HCT116 (cell line): Measurements from ENCODE around the gene AMELX. TPM values are rescaled to one million over a fixed set of nuclear protein-coding genes. Genes with fewer than 3 reads are reported as not detected.

Experiments
- ATAC-seq: fragments of 200-7000 bp; cut with Tn5 transposase; 2 replicates; pipeline ENCODE4 v1.9.1; 2020; ENCODE audit warnings: mild to moderate bottlenecking, moderate library complexity
- BruUV-seq: library from RNA; stranded (reverse); fragments of 400-500 nt; replicated peaks from 2 replicates; lab custom pipeline; 2021; lab: Mats Ljungman, UMichigan
- CTCF ChIA-PET: fragments of 300-600 bp; sonication (Branson Sonifier 250); formaldehyde crosslinking; loops from one replicate; lab custom pipeline; 2021; ENCODE audit warnings: antibody characterized with exemption; lab: Charles Lee
- POLR2A ChIA-PET: fragments of 300-600, 350-600 bp; sonication (Branson Sonifier 250); formaldehyde crosslinking; loops from one replicate; lab custom pipeline; 2021; ENCODE audit warnings: antibody characterized with exemption; lab: Charles Lee
- RAD21 ChIA-PET, 2 experiments: fragments of 300-600 bp; sonication (Branson Sonifier 250); formaldehyde crosslinking; loops; one replicate each; lab custom pipeline; 2023; ENCODE audit warnings: low total read pairs in 2 of 2; ENCODE audit not compliant: uncharacterized antibody in 2 of 2, unreplicated experiment in 2 of 2, low non-redundant PET in 1 of 2; lab: Charles Lee
- DNase-seq: peaks from one replicate; pipeline ENCODE4 v3.0.0-alpha.2; 2010; ENCODE audit warnings: low read depth, low spot score
- H2AFZ ChIP-seq: fragments of 200-600 bp; shearing (Covaris generic), sonication (generic); 2 replicates; pipeline ENCODE4 v1.6.1; 2017; ENCODE audit warnings: low read depth, mixed run types, mixed read lengths, antibody characterized with exemption, low read length; ENCODE audit not compliant: poor library complexity, severe bottlenecking
- H3K27ac ChIP-seq: 2 replicates; pipeline ENCODE4 v1.5.1; 2012; ENCODE audit warnings: low read depth, low read length
- H3K27me3 ChIP-seq: fragments of 200-600 bp; sonication (generic); 2 replicates; pipeline ENCODE4 v1.6.1; 2016; ENCODE audit warnings: mixed run types, low read length, mixed read lengths; ENCODE audit not compliant: insufficient read depth
- H3K36me3 ChIP-seq, 2 experiments: fragments of 200-500 bp in 1 of 2; fragments of 200-600 bp in 1 of 2; sonication (Bioruptor generic) in 1 of 2; sonication (generic) in 1 of 2; 2 replicates each; pipeline versions ENCODE4 v1.5.1 to v1.6.1; 2014 to 2016; ENCODE audit warnings: low read length in 2 of 2, inconsistent platforms in 1 of 2, mixed read lengths in 1 of 2, mixed run types in 1 of 2; ENCODE audit not compliant: insufficient read depth in 2 of 2, control insufficient read depth in 1 of 2
- H3K4me1 ChIP-seq, 2 experiments: fragments of 200-600 bp in 1 of 2; sonication (generic) in 1 of 2; 2 replicates each; pipeline versions ENCODE4 v1.5.1 to v1.6.1; 2012 to 2017; ENCODE audit warnings: low read length in 2 of 2, inconsistent platforms in 1 of 2, mild to moderate bottlenecking in 1 of 2, mixed read lengths in 1 of 2, mixed run types in 1 of 2, moderate library complexity in 1 of 2; ENCODE audit not compliant: insufficient read depth in 2 of 2, control insufficient read depth in 1 of 2
- H3K4me2 ChIP-seq: fragments of 200-600 bp; sonication (generic); 2 replicates; pipeline ENCODE4 v1.6.1; 2017; ENCODE audit warnings: mixed run types, low read length, mixed read lengths
- H3K4me3 ChIP-seq, 2 experiments: fragments of 200-600 bp in 1 of 2; sonication (generic) in 1 of 2; replicated peaks in 1 of 2; 2 replicates each; pipeline ENCODE4 v1.5.1; 2011 to 2016; ENCODE audit warnings: low read length in 2 of 2, control low read depth in 1 of 2, low read depth in 1 of 2, mild to moderate bottlenecking in 1 of 2, mixed read lengths in 1 of 2, mixed run types in 1 of 2
- H3K79me2 ChIP-seq: fragments of 200-600 bp; sonication (generic); 2 replicates; pipeline ENCODE4 v1.6.1; 2017; ENCODE audit warnings: mild to moderate bottlenecking, mixed run types, low read length, moderate library complexity, mixed read lengths; ENCODE audit not compliant: insufficient read depth
- H3K9ac ChIP-seq: fragments of 200-600 bp; sonication (generic); 2 replicates; pipeline ENCODE4 v1.6.1; 2016; ENCODE audit warnings: low read length, mixed read lengths
- H3K9me2 ChIP-seq: fragments of 200-600 bp; sonication (generic), shearing (Covaris generic); 2 replicates; pipeline ENCODE4 v1.6.1; 2017; ENCODE audit warnings: mixed run types, mild to moderate bottlenecking, moderate library complexity; ENCODE audit not compliant: insufficient read depth
- H3K9me3 ChIP-seq, 2 experiments: fragments of 200-500 bp in 1 of 2; fragments of 200-600 bp in 1 of 2; sonication (Bioruptor generic) in 1 of 2; sonication (generic) in 1 of 2; 2 replicates each; pipeline ENCODE4 v1.6.1; 2014 to 2017; ENCODE audit warnings: low read length in 2 of 2, mixed read lengths in 2 of 2, inconsistent platforms in 1 of 2, low read depth in 1 of 2, mild to moderate bottlenecking in 1 of 2, mixed run types in 1 of 2, moderate library complexity in 1 of 2; ENCODE audit not compliant: control insufficient read depth in 1 of 2, insufficient read depth in 1 of 2
- H4K20me1 ChIP-seq: fragments of 200-600 bp; sonication (generic), shearing (Covaris generic); 2 replicates; pipeline ENCODE4 v1.6.1; 2017; ENCODE audit warnings: mixed run types, mild to moderate bottlenecking, moderate library complexity; ENCODE audit not compliant: insufficient read depth
- CBX3 ChIP-seq: IDR thresholded peaks from 2 replicates; pipeline ENCODE4 v1.6.1; 2012; ENCODE audit warnings: low read depth
- CEBPB ChIP-seq: IDR thresholded peaks from 2 replicates; pipeline ENCODE4 v1.6.1; 2012; ENCODE audit warnings: low read depth
- EGR1 ChIP-seq: IDR thresholded peaks from 2 replicates; pipeline ENCODE4 v1.6.1; 2012; ENCODE audit warnings: low read depth
- JUND ChIP-seq: IDR thresholded peaks from 2 replicates; pipeline ENCODE4 v1.6.1; 2012
- POLR2A ChIP-seq: IDR thresholded peaks from 2 replicates; pipeline ENCODE4 v1.7.0; 2011; ENCODE audit warnings: borderline replicate concordance; ENCODE audit not compliant: insufficient read depth, insufficient read length; ENCODE audit errors: extremely low read depth
- RAD21 ChIP-seq: IDR thresholded peaks from 2 replicates; pipeline ENCODE4 v1.6.1; 2012; ENCODE audit warnings: low read depth, mild to moderate bottlenecking
- SIN3A ChIP-seq: IDR thresholded peaks from 2 replicates; pipeline ENCODE4 v1.6.1; 2012; ENCODE audit warnings: low read depth
- ZFX ChIP-seq: fragments of 450-650 bp; IDR thresholded peaks from 2 replicates; pipeline ENCODE4 v1.6.1; 2017
- ZNF274 ChIP-seq: fragments of 200-500 bp; sonication (Bioruptor generic); IDR thresholded peaks from 2 replicates; pipeline ENCODE4 v1.6.1; 2014; ENCODE audit warnings: mild to moderate bottlenecking, low read depth, low read length, inconsistent platforms
- intact Hi-C: fragments of 100-400 bp; cut with micrococcal nuclease; formaldehyde crosslinking; loops from 2 replicates; pipeline ENCODE4 v1.10.0; 2022
- total RNA-seq: library from RNA; stranded (reverse); gene quantifications from one replicate; pipeline ENCODE4 v1.2.1, GENCODE V29; 2021; ENCODE audit not compliant: unreplicated experiment
- TF ChIP-seq, protein P1 (sequence below): IDR thresholded peaks from 2 replicates; pipeline ENCODE4 v1.6.1; 2012; ENCODE audit warnings: low read depth
- TF ChIP-seq, protein P2 (sequence below): IDR thresholded peaks from 2 replicates; pipeline ENCODE4 v1.6.1; 2012
- TF ChIP-seq, protein P3 (sequence below): IDR thresholded peaks from 2 replicates; pipeline ENCODE4 v1.6.1; 2012

AMELX gene
- total RNA-seq, 1 experiment from 2014 or later, result not detected

DNA sequence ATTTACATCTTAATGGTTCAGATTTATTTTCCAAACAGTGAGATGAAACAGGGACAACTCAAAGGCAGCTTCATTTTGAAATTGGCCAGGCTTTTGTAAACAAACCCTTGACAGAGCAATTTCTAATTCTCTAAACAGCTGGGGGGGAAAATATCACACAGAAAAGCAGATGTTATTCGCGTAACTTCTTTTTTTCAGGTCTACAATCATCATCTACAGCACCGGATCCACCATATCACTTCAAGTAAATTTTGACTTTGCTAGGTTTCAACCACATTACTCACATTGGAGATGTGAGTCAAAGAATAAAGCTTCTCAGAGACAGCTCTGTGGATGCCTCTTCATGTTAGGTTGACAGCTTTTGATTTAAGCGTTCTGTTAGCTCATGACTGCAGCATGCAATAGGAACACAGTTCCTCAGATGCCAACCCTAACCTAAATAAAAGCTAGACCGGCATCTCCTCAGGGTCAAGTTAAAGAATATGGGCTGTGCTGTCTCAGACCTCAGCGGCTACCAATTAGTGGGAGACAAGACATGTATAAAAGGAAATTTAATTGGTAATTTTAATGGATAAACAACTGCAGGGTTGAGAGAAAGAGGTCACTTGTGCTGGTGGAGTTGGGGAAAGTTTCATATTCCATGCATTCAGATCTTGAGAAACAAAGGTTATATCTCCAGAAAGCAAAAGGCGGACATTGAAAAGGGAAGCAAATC lies 26.8 kb downstream of the AMELX start:
- no peak for ATAC-seq
- intact Hi-C loops, result no loop called here

More for the DNA sequence above, 26.8 kb downstream of the AMELX start:
- H3K36me3 ChIP-seq, result no peaks in the 10 kb centered on the region
- no peak overlapping the region for H3K4me2 ChIP-seq
- H4K20me1 ChIP-seq, result no peaks in the 10 kb centered on the region
- BruUV-seq, result no TSS peak
- H3K9me2 ChIP-seq, result no peaks in the 10 kb centered on the region
- H3K4me1 ChIP-seq, result no peaks in the 10 kb centered on the region
- no peak overlapping the region for H3K4me3 ChIP-seq
- H3K9me3 ChIP-seq, result no peaks in the 10 kb centered on the region
- no peaks in the 10 kb centered on the region for H3K27me3 ChIP-seq
- no peak overlapping the region for H3K27ac ChIP-seq
- RAD21 ChIA-PET, result no interaction called here
- H2AFZ ChIP-seq, result no peak overlapping the region
- POLR2A ChIA-PET, result no interaction called here
- TF ChIP-seq POLR2A, result no peak
- TF ChIP-seq EGR1, result no peak
- no peak for TF ChIP-seq CEBPB
- TF ChIP-seq RAD21, result no peak
- TF ChIP-seq ZNF274, result no peak
- no peak for TF ChIP-seq CBX3
- TF ChIP-seq JUND, result no peak
- TF ChIP-seq, protein P1, sequence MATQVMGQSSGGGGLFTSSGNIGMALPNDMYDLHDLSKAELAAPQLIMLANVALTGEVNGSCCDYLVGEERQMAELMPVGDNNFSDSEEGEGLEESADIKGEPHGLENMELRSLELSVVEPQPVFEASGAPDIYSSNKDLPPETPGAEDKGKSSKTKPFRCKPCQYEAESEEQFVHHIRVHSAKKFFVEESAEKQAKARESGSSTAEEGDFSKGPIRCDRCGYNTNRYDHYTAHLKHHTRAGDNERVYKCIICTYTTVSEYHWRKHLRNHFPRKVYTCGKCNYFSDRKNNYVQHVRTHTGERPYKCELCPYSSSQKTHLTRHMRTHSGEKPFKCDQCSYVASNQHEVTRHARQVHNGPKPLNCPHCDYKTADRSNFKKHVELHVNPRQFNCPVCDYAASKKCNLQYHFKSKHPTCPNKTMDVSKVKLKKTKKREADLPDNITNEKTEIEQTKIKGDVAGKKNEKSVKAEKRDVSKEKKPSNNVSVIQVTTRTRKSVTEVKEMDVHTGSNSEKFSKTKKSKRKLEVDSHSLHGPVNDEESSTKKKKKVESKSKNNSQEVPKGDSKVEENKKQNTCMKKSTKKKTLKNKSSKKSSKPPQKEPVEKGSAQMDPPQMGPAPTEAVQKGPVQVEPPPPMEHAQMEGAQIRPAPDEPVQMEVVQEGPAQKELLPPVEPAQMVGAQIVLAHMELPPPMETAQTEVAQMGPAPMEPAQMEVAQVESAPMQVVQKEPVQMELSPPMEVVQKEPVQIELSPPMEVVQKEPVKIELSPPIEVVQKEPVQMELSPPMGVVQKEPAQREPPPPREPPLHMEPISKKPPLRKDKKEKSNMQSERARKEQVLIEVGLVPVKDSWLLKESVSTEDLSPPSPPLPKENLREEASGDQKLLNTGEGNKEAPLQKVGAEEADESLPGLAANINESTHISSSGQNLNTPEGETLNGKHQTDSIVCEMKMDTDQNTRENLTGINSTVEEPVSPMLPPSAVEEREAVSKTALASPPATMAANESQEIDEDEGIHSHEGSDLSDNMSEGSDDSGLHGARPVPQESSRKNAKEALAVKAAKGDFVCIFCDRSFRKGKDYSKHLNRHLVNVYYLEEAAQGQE, result no peak
- TF ChIP-seq SIN3A, result no peak
- TF ChIP-seq, protein P2, sequence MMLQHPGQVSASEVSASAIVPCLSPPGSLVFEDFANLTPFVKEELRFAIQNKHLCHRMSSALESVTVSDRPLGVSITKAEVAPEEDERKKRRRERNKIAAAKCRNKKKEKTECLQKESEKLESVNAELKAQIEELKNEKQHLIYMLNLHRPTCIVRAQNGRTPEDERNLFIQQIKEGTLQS, result no peak
- no peak for TF ChIP-seq ZFX
- TF ChIP-seq, protein P3, sequence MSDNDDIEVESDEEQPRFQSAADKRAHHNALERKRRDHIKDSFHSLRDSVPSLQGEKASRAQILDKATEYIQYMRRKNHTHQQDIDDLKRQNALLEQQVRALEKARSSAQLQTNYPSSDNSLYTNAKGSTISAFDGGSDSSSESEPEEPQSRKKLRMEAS, result no peak
- CTCF ChIA-PET, result no interaction called here
- H3K9ac ChIP-seq, result no peak overlapping the region
- H3K79me2 ChIP-seq, result no peaks in the 10 kb centered on the region
- DNase-seq, result no peak
